GM12878 (cell line): ENCODE data around the gene NLRP6.

ENCODE experiments used
- BCL11A ChIP-seq: IDR thresholded peaks from 2 replicates; pipeline ENCODE4 v1.6.1; 2011; ENCODE audit warnings: low read depth, low read length
- CEBPB ChIP-seq, 2 experiments: fragments of 150-350 bp in 1 of 2; IDR thresholded peaks; 2 replicates each; pipeline ENCODE4 v1.6.1; 2012 to 2014; ENCODE audit warnings: low read depth in 2 of 2, low read length in 2 of 2, borderline replicate concordance in 1 of 2, inconsistent platforms in 1 of 2
- CTCF ChIP-seq, 3 experiments: IDR thresholded peaks in 2 of 3; conservative IDR thresholded peaks in 1 of 3; 2 replicates each; pipeline ENCODE4 v1.5.1; 2011; ENCODE audit warnings: low read depth in 3 of 3, low read length in 3 of 3, mild to moderate bottlenecking in 3 of 3, control low read depth in 2 of 3, moderate library complexity in 2 of 3, inconsistent platforms in 1 of 3, mixed read lengths in 1 of 3; ENCODE audit not compliant: control insufficient read depth in 2 of 3, insufficient read depth in 1 of 3; ENCODE audit errors: extremely low read depth in 1 of 3
- NFIC ChIP-seq: IDR thresholded peaks from 2 replicates; pipeline ENCODE4 v1.6.1; 2012; ENCODE audit warnings: low read depth, mild to moderate bottlenecking, inconsistent platforms, low read length, moderate library complexity
- POLR2AphosphoS5 ChIP-seq: IDR thresholded peaks from 2 replicates; pipeline ENCODE4 v1.6.1; 2011; ENCODE audit warnings: mild to moderate bottlenecking, low read length, inconsistent platforms
- SP1 ChIP-seq: IDR thresholded peaks from one replicate; pipeline ENCODE4 v1.6.1; 2011; ENCODE audit warnings: low read depth, low read length
- YY1 ChIP-seq: IDR thresholded peaks from 2 replicates; pipeline ENCODE4 v1.6.1; 2011; ENCODE audit warnings: low read depth, mild to moderate bottlenecking, low read length
- ZBTB11 ChIP-seq: fragments of 450-650 bp; formaldehyde crosslinking; IDR thresholded peaks from 2 replicates; pipeline ENCODE4 v1.5.0; 2022; ENCODE audit warnings: mild to moderate bottlenecking, missing genetic modification characterization
- ZNF24 ChIP-seq: fragments of 450-650 bp; IDR thresholded peaks from 2 replicates; pipeline ENCODE4 v1.6.1; 2017; ENCODE audit warnings: antibody characterized with exemption, mild to moderate bottlenecking
- ZNF622 ChIP-seq: fragments of 450-650 bp; IDR thresholded peaks from 2 replicates; pipeline ENCODE4 v1.6.1; 2017; ENCODE audit warnings: mild to moderate bottlenecking, inconsistent platforms

- no peak for TF ChIP-seq BCL11A
- TF ChIP-seq ZNF24: no peak
- no peak for TF ChIP-seq CTCF (IDR thresholded peaks at IDR 0.05 in 2 of 3, conservative IDR thresholded peaks at IDR 0.05 in 1 of 3; ENCODE audit: control insufficient read depth in 2 of 3, extremely low read depth in 1 of 3, insufficient read depth in 1 of 3, low read depth in 3 of 3, low read length in 3 of 3)
- no peak for TF ChIP-seq YY1
- TF ChIP-seq NFIC: no peak
- no peak for TF ChIP-seq SP1
- TF ChIP-seq ZNF622: no peak
- TF ChIP-seq CEBPB (IDR thresholded peaks at IDR 0.05; ENCODE audit: borderline replicate concordance in 1 of 2, low read depth in 2 of 2, low read length in 2 of 2): no peak
- TF ChIP-seq POLR2AphosphoS5: no peak
- no peak for TF ChIP-seq ZBTB11 (CRISPR knock-in tag)
These were observed 4.6 kb downstream of the NLRP6 start for GRCh38 chr11:282630-283360.
